NCI-H774 (cell line): Measurements from ENCODE around the gene ACAD8.
A peak's percentile ranks its signal among the peaks of the same experiment; 100 is the strongest.

Source experiments
- DNase-seq: peaks from one replicate; lab custom pipeline; 2025; lab: John Stamatoyannopoulos, UW

Gene ACAD8

GRCh38 chr11:134253188-134253993, at the start of gene ACAD8, which contains the start of gene THYN1:
ACAD8 (plus strand) TSS chr11:134253568; CDS start chr11:134253601, 33 bp downstream.
THYN1 (minus strand) TSS chr11:134253352; CDS start chr11:134252882, 470 bp downstream.
- DNase-seq: peak; percentile 98

GRCh38 chr11:134205729-134206128, 47.6 kb upstream of the ACAD8 start:
- no peak for DNase-seq

- no peak for DNase-seq
Measured at GRCh38 chr11:134206185-134206584, 47.2 kb upstream of the ACAD8 start.

GRCh38 chr11:134207538-134208239, 45.7 kb upstream of the ACAD8 start:
- no peak for DNase-seq

GRCh38 chr11:134215836-134216235, 37.5 kb upstream of the ACAD8 start:
- DNase-seq: no peak

GRCh38 chr11:134216816-134217215, 36.6 kb upstream of the ACAD8 start:
- no peak for DNase-seq

GRCh38 chr11:134223121-134223520, 30.2 kb upstream of the ACAD8 start:
- no peak for DNase-seq

GRCh38 chr11:134223836-134224709, 29.3 kb upstream of the ACAD8 start, which contains the start of the genes NCAPD3 and VPS26B:
NCAPD3 (minus strand) TSS chr11:134223967; CDS start chr11:134223926, 41 bp downstream.
VPS26B (plus strand) TSS chr11:134224671; CDS start chr11:134225123, 452 bp downstream.
- DNase-seq: peak; percentile 98

- peak; percentile 18 for DNase-seq
Measured at GRCh38 chr11:134224710-134225664, 28.4 kb upstream of the ACAD8 start.

- DNase-seq: no peak
Measured at GRCh38 chr11:134226806-134227325, 26.5 kb upstream of the ACAD8 start.

- no peak for DNase-seq
Measured at GRCh38 chr11:134228625-134229024, 24.7 kb upstream of the ACAD8 start.

GRCh38 chr11:134229126-134229790, 24.1 kb upstream of the ACAD8 start:
- DNase-seq: no peak

GRCh38 chr11:134230339-134230738, 23.0 kb upstream of the ACAD8 start:
- no peak for DNase-seq

- DNase-seq: no peak
Measured at GRCh38 chr11:134231958-134232659, 21.3 kb upstream of the ACAD8 start.

- DNase-seq: no peak
Measured at GRCh38 chr11:134233729-134234179, 19.6 kb upstream of the ACAD8 start.

- no peak for DNase-seq
Measured at GRCh38 chr11:134235399-134235798, 18.0 kb upstream of the ACAD8 start.

- no peak for DNase-seq
Measured at GRCh38 chr11:134236834-134237556, 16.4 kb upstream of the ACAD8 start.

GRCh38 chr11:134237557-134237922, 15.8 kb upstream of the ACAD8 start:
- DNase-seq: no peak

- no peak for DNase-seq
Measured at GRCh38 chr11:134238956-134239355, 14.4 kb upstream of the ACAD8 start.
